Esophagus (tissue), 2 donors: Measurements from ENCODE around the gene KCNQ2. TPM values are rescaled to one million over a fixed set of nuclear protein-coding genes. Genes with fewer than 3 reads are reported as not detected.

ENCODE experiments used
- H3K27ac ChIP-seq, 2 donors: one replicate each; pipeline ENCODE4 v1.5.1; 2013; ENCODE audit warnings: low read depth in 2 of 2, mild to moderate bottlenecking in 2 of 2, inconsistent platforms in 1 of 2, low read length in 1 of 2, moderate library complexity in 1 of 2
- H3K27me3 ChIP-seq, 2 donors: one replicate each; pipeline ENCODE4 v1.6.1; 2013; ENCODE audit warnings: low read length in 2 of 2, control low read depth in 1 of 2, mild to moderate bottlenecking in 1 of 2; ENCODE audit not compliant: insufficient read depth in 2 of 2, control insufficient read depth in 1 of 2
- H3K36me3 ChIP-seq, 2 donors: one replicate each; pipeline ENCODE4 v1.6.1; 2013; ENCODE audit warnings: low read length in 1 of 2; ENCODE audit not compliant: control insufficient read depth in 2 of 2, insufficient read depth in 2 of 2
- H3K4me1 ChIP-seq, 2 donors: one replicate each; pipeline ENCODE4 v1.6.1; 2013; ENCODE audit warnings: low read length in 1 of 2; ENCODE audit not compliant: control insufficient read depth in 2 of 2, insufficient read depth in 2 of 2
- H3K4me3 ChIP-seq, 2 donors: one replicate each; pipeline ENCODE4 v1.5.1; 2013; ENCODE audit warnings: low read length in 2 of 2, mild to moderate bottlenecking in 2 of 2, low read depth in 1 of 2, moderate library complexity in 1 of 2
- H3K9me3 ChIP-seq, 2 donors: one replicate each; pipeline ENCODE4 v1.6.1; 2013; ENCODE audit warnings: mild to moderate bottlenecking in 2 of 2, low read depth in 1 of 2, low read length in 1 of 2, moderate library complexity in 1 of 2; ENCODE audit not compliant: control insufficient read depth in 2 of 2, insufficient read depth in 1 of 2
- WGBS, 2 donors: extraction: QIAGEN DNeasy Blood & Tissue Kit; methylation state at CpG; one replicate each; pipeline ENCODE4 v1.1.7; 2013; 5-methylcytosine and 5-hydroxymethylcytosine counted together
- polyA plus RNA-seq, 2 donors: library from polyadenylated mRNA; stranded (reverse); fragments of 200-250 nt; gene quantifications; one replicate each; pipeline ENCODE4 v1.2.3, GENCODE V29; 2013
- donor health status: healthy with polysubstance abuse.
- donor health status: Bipolar disorder and iron deficiency.

KCNQ2 gene
- polyA plus RNA-seq, 2 donors, result 0.01 to 0.06 TPM

GRCh38 chr20:63423751-63424150 is 48.7 kb downstream of the KCNQ2 start:
- Histone ChIP-seq H3K4me3 (no peak overlapping the region), H3K27ac (no peak overlapping the region), H3K36me3 (no peaks in the 10 kb centered on the region), H3K27me3 (peaks cover 0 to 5% of the 10 kb centered on the region in 2 donors), H3K9me3 (no peaks in the 10 kb centered on the region), H3K4me1 (no peaks in the 10 kb centered on the region)
- WGBS, 2 donors, result 61 to 72% methylated on average over 21 of the region's 21 CpGs

- WGBS, 2 donors, result 66 to 71% methylated on average over 24 to 25 of the region's 25 CpGs
- Histone ChIP-seq H3K36me3 (no peaks in the 10 kb centered on the region), H3K27me3 (peaks cover 0 to 5% of the 10 kb centered on the region in 2 donors), H3K27ac (no peak overlapping the region), H3K4me1 (no peaks in the 10 kb centered on the region), H3K9me3 (no peaks in the 10 kb centered on the region), H3K4me3 (no peak overlapping the region)
Observed at GRCh38 chr20:63422653-63423052, 49.8 kb downstream of the KCNQ2 start.

- H3K4me1 ChIP-seq, result no peaks in the 10 kb centered on the region
- H3K4me3 ChIP-seq, result no peak overlapping the region
- no peaks in the 10 kb centered on the region for H3K9me3 ChIP-seq
- peaks cover 0 to 5% of the 10 kb centered on the region in 2 donors for H3K27me3 ChIP-seq
- H3K36me3 ChIP-seq, result no peaks in the 10 kb centered on the region
- 82% methylated on average over 16 to 17 of the region's 17 CpGs for WGBS, 2 donors
- no peak overlapping the region for H3K27ac ChIP-seq
Observed at GRCh38 chr20:63421913-63422312, 50.5 kb downstream of the KCNQ2 start.

GRCh38 chr20:63421094-63421692 is 51.3 kb downstream of the KCNQ2 start:
- H3K27me3 ChIP-seq, result peaks cover 0 to 5% of the 10 kb centered on the region in 2 donors
- WGBS, 2 donors, result 78 to 79% methylated on average over 29 of the region's 29 CpGs

GRCh38 chr20:63420359-63421093 is 51.9 kb downstream of the KCNQ2 start:
- no peak overlapping the region for H3K27ac ChIP-seq
- no peaks in the 10 kb centered on the region for H3K9me3 ChIP-seq
- WGBS, 2 donors, result 78 to 85% methylated on average over 34 of the region's 34 CpGs
- H3K4me1 ChIP-seq, result no peaks in the 10 kb centered on the region
- no peaks in the 10 kb centered on the region for H3K36me3 ChIP-seq
- H3K4me3 ChIP-seq, result no peak overlapping the region
- H3K27me3 ChIP-seq, result peaks cover 0 to 8% of the 10 kb centered on the region in 2 donors

More at GRCh38 chr20:63421094-63421692, 51.3 kb downstream of the KCNQ2 start:
- Histone ChIP-seq H3K4me3 (no peak overlapping the region), H3K4me1 (no peaks in the 10 kb centered on the region), H3K27ac (no peak overlapping the region), H3K36me3 (no peaks in the 10 kb centered on the region), H3K9me3 (no peaks in the 10 kb centered on the region)

- Histone ChIP-seq H3K4me3 (no peak overlapping the region), H3K27ac (no peak overlapping the region), H3K9me3 (no peaks in the 10 kb centered on the region), H3K27me3 (peaks cover 0 to 8% of the 10 kb centered on the region in 2 donors), H3K36me3 (no peaks in the 10 kb centered on the region), H3K4me1 (no peaks in the 10 kb centered on the region)
- WGBS, 2 donors, result 82 to 85% methylated on average over 24 of the region's 24 CpGs
Observed at GRCh38 chr20:63419299-63419698, 53.2 kb downstream of the KCNQ2 start.

- Histone ChIP-seq H3K9me3 (no peaks in the 10 kb centered on the region), H3K4me3 (no peak overlapping the region), H3K27ac (no peak overlapping the region), H3K4me1 (no peaks in the 10 kb centered on the region), H3K36me3 (no peaks in the 10 kb centered on the region), H3K27me3 (peaks cover 0 to 8% of the 10 kb centered on the region in 2 donors)
- 68 to 83% methylated on average over 15 to 16 of the region's 16 CpGs for WGBS, 2 donors
Observed at GRCh38 chr20:63418617-63419016, 53.8 kb downstream of the KCNQ2 start.

GRCh38 chr20:63417738-63418120 is 54.7 kb downstream of the KCNQ2 start:
- Histone ChIP-seq H3K9me3 (no peaks in the 10 kb centered on the region), H3K27ac (no peak overlapping the region), H3K27me3 (peaks cover 0 to 8% of the 10 kb centered on the region in 2 donors), H3K4me3 (no peak overlapping the region), H3K36me3 (no peaks in the 10 kb centered on the region), H3K4me1 (no peaks in the 10 kb centered on the region)
- WGBS, 2 donors, result 70 to 73% methylated on average over 19 to 23 of the region's 23 CpGs

GRCh38 chr20:63417097-63417737 is 55.2 kb downstream of the KCNQ2 start:
- Histone ChIP-seq H3K4me1 (no peaks in the 10 kb centered on the region), H3K27ac (no peak overlapping the region), H3K36me3 (no peaks in the 10 kb centered on the region), H3K4me3 (no peak overlapping the region), H3K9me3 (no peaks in the 10 kb centered on the region), H3K27me3 (peaks cover 0 to 8% of the 10 kb centered on the region in 2 donors)
- WGBS, 2 donors, result 56 to 61% methylated on average over 25 of the region's 25 CpGs
